GM18507 (cell line): ENCODE measurements around the gene BCAS3.
"Not testable (repeated sequence)": the region's sequence is repeated elsewhere in the genome, so short reads cannot be mapped to it uniquely, and the experiment has no call there.

ENCODE experiments used
- DNase-seq: peaks from one replicate; pipeline ENCODE4 v3.0.0; 2011; ENCODE audit warnings: low read depth; ENCODE audit not compliant: insufficient read length; ENCODE audit errors: extremely low spot score
- FAIRE-seq: peaks from 2 replicates; lab custom pipeline; 2011; peaks lifted over from hg19 to GRCh38; lab: Jason Lieb, UNC

Gene BCAS3

GRCh38 chr17:60769327-60769726, 91.7 kb downstream of the BCAS3 start:
- DNase-seq (no peak), FAIRE-seq (no peak)

GRCh38 chr17:60770946-60771422, 93.3 kb downstream of the BCAS3 start:
- FAIRE-seq (no peak), DNase-seq (no peak)

DNA sequence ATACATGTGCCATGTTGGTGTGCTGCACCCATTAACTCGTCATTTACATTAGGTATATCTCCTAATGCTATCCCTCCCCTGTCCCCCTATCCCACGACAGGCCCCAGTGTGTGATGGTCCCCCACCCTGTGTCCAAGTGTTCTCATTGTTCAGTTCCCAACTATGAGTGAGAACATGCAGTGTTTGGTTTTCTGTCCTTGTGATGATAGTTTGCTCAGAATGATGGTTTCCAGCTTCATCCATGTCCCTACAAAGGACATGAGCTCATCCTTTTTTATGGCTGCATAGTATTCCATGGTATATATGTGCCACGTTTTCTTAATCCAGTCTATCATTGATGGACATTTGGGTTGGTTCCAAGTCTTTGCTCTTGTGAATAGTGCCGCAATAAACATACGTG, 94.0 kb downstream of the BCAS3 start:
- not testable (repeated sequence) for DNase-seq, FAIRE-seq

GRCh38 chr17:60773552-60773951, 95.9 kb downstream of the BCAS3 start:
- DNase-seq: no peak
- FAIRE-seq: no peak

DNA sequence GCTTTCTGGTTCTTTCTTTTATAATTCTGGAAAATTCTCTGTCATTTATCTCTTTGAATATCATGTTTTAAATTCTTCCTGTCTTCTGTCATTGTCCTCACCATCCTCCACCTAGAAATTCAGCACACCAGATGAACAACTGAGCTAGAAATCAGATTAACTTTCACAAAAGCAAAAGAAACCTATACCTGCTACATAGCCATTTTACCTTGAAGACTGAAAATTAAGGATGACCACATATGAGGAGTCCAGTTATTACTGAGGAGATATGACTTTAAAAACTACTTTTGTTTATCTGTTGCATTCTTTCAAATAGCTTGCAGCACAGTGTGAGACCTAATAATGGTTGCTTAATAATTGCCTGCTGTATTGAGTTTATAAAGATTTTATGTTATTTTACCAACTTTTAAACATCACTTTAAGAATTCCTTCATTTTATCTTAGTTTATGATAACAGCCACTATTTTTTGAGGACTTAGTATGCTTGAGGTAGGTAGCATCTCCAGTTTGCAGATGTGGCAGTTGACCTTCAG, 104.3 kb downstream of the BCAS3 start:
- DNase-seq (no peak), FAIRE-seq (no peak)

- DNase-seq (no peak), FAIRE-seq (no peak)
These were observed 105.1 kb downstream of the BCAS3 start for GRCh38 chr17:60782742-60783141.

GRCh38 chr17:60790205-60790604, 112.6 kb downstream of the BCAS3 start:
- DNase-seq: no peak
- no peak for FAIRE-seq

- no peak for DNase-seq
- no peak for FAIRE-seq
These were observed 114.7 kb downstream of the BCAS3 start for GRCh38 chr17:60792250-60792898.

DNA sequence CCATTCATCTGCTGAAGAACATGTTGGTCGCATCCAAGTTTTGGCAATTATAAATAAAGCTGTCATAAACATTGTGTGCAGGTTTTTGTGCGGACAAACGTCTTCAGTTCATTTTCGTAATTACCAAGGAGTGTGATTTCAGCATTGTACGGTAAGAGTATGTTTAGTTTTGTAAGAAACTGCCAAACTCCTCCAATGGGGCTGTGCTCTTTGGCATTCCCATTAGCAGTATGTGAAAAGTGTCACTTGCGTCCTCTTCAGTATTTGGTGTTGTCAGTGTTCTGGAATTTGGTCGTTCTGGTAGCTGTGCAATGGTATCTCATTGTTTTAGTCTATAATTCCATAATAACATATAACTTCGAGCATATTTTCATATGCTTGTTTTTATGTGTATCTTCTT, 120.9 kb downstream of the BCAS3 start:
- DNase-seq: no peak
- FAIRE-seq: no peak

DNA sequence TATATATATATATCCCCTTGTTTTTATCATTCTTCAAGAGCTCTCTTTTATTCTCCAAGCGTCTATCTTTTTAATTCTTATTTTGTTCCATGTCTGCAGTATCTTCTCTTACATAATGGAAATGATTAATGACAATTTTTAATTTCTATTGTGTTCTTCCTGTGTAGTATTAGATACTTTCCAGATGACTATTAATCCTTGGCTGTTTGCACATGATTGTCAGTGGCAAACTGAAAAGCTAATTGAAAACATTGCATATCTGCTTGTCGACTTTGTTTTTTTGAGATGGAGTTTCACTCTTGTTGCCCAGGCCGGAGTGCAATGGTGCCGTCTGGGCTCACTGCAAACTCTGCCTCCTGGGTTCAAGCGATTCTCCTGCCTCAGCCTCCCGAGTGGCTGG, 124.7 kb downstream of the BCAS3 start:
- no peak for DNase-seq

DNA sequence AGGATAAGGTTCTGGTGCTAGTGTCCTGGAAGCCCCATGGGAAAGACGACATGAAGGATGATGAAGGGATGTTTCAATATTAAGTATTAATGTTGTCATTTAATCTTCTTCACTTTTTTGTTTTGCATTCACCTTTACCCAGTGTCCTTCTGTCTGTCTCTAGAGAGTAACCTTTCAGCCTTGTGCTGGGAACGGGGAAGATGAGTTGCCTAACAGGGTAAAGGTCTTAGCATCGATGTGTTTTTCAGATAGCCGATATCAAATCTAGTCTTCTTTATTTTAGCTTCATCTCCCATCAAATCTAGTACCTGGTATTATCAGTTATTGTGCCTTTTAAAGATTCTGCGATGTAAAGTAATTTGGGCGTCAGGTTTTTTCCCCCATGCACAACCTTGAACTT, 125.4 kb downstream of the BCAS3 start:
- FAIRE-seq: no peak

More for the DNA sequence above, 124.7 kb downstream of the BCAS3 start:
- FAIRE-seq: no peak

DNA sequence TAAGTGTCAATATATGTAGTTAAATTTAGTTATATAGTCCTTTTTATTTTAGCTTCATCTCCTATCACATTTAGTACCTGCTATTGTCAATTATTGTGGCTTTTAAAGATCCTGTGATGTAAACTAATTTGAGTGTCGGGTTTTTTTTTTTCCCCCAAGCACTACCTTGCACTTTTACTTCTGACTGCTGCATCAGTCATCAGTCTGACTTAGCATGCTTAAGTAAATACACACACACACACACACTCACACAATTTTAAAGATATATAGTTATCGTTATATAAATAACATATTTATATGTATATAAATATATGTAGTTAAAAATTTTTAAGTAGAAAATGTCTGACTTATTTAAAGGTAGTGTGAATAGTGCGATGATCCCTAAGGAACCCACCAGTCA, 127.2 kb downstream of the BCAS3 start:
- no peak for FAIRE-seq
- no peak for DNase-seq

More for the DNA sequence above, 125.4 kb downstream of the BCAS3 start:
- DNase-seq: no peak

DNA sequence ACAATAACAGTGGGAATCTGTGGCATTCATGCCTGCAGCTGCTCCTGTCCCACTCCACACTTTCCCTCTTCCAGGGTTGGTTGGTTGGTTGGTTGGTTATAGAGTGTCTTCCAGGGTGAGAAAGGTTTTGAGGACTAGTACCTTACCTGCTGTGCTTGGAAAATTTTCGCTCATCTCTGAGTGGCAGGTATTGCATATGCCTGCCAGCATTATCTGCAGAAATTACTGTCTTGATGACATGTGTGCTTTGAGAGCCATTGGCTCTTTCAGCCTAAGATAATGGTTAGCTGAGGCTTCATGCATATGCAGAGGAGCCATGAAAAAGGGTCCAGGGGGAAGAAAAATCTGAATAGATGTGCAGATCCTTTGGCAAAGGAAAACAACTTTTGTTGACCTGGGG, 131.8 kb downstream of the BCAS3 start:
- no peak for DNase-seq
- FAIRE-seq: no peak

DNA sequence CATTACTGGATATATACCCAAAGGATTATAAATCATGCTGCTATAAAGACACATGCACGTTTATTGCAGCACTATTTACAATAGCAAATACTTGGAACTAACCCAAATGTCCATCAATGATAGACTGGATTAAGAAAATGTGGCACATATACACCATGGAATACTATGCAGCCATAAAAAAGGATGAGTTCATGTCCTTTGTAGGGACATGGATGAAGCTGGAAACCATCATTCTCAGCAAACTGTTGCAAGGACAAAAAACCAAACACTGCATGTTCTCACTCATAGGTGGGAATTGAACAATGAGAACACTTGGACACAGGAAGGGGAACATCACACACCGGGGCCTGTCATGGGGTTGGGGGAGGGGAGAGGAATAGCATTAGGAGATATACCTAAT, 137.3 kb downstream of the BCAS3 start:
- DNase-seq, FAIRE-seq: not testable (repeated sequence)

DNA sequence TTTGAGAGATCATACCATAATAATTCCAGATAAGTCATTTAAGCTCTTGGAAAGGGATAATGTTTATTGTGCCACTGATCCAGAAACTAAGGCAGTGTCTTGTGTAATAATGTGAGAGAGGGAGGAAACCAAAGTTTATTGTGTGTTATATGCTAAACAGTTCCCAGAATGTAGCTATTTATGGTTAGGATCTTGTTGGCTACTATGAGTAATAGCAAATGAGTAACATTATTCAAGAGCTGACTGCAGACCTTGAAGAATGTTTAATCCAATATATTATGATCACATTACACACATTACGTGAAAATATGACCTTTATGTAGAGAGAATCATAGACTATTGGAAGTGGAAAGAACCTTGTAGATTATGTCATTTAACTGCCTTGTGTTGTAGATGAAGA, 139.5 kb downstream of the BCAS3 start:
- DNase-seq (no peak), FAIRE-seq (no peak)

GRCh38 chr17:60819447-60820130, 141.9 kb downstream of the BCAS3 start:
- DNase-seq: no peak

GRCh38 chr17:60823515-60823914, 145.9 kb downstream of the BCAS3 start:
- no peak for FAIRE-seq

More at GRCh38 chr17:60819447-60820130, 141.9 kb downstream of the BCAS3 start:
- FAIRE-seq: no peak

DNA sequence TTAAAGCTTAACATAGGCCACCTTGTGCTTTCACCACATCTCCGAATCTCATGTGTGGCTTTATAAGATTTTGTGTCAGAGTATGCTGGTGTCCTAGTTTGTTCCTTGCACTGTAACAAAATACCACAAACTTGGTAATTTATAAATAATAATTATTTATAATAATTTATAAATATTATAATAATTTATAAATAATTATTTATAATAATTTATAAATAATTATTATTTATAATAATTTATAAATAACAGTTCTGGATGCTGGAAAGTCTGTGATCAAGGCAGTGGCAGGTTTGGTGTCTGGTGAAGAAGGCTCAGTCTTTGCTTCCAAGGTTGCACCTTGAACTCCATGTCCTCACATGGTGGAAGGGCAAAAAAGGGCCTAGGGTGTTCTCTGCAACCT, 147.7 kb downstream of the BCAS3 start:
- DNase-seq (no peak), FAIRE-seq (no peak)

More at GRCh38 chr17:60823515-60823914, 145.9 kb downstream of the BCAS3 start:
- DNase-seq: no peak

DNA sequence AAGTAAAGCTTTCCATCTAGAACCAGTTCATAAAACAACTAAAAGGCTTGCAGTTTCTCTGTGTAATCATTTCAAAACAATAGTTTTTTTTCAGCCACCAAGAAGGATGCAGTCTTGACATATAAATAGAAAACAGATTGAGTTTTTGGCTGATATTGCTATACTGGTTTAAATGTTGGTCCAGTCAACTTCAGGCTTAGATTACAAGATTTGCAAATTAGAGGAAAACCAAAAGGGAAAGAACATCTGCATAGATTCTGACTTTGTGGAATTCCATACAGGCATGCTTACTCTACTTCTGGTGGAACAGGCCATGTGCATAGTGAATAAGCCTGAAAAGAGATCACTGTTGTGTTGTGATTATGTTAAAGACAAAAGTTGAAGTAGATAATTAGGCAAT, 150.3 kb downstream of the BCAS3 start:
- DNase-seq (no peak), FAIRE-seq (no peak)

- FAIRE-seq (no peak), DNase-seq (no peak)
These were observed 154.5 kb downstream of the BCAS3 start for GRCh38 chr17:60832151-60832585.

DNA sequence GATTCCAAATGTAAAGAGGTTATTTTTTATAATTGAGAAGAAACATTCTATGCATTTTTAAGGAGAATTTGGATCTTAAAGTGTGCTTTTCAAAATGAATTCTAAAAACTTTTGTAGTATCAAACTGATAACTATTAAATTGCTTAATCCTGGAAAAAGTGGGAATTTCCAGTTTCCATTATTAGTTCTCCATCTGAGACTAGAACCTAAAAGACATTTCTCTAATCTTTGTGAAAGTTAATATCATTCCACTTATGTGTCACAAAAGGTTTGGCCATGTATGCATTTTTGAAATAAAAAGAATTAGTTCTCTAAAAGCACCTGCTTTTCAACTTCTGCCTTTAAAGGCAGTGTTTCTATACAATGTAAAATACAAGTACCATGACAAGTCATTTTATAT, 155.0 kb downstream of the BCAS3 start:
- FAIRE-seq (no peak), DNase-seq (no peak)
